HG02970 (cell line): ENCODE data around the gene EPHA6.
"Not testable (repeated sequence)": the region's sequence is repeated elsewhere in the genome, so short reads cannot be mapped to it uniquely, and the experiment has no call there.

Experiments used
- ATAC-seq: cut with Tn5 transposase; IDR thresholded peaks from one replicate; pipeline ENCODE4 v1.9.1; 2021; ENCODE audit warnings: mild to moderate bottlenecking, moderate library complexity, moderate number of reproducible peaks; ENCODE audit not compliant: unreplicated experiment, low FRiP score

The EPHA6 gene

DNA sequence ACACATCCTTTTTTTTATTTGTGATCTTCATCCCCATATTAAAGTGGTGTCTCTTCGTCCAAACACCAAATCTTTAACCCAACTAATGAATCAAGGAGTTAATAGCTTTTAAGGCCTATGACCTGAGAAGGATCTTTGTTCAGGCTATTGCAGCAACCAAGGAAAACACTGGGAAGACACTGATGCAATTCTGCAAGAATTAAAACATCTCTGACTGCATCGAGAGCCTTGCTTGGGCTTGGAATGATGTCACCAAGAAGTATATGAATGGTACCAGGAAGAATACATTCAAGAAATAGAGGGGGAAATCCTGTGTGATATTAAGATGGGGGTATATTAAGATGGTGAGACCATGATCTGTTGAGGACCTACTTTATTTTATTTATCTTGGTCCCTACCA lies 736.0 kb downstream of the EPHA6 start:
- ATAC-seq = no peak

DNA sequence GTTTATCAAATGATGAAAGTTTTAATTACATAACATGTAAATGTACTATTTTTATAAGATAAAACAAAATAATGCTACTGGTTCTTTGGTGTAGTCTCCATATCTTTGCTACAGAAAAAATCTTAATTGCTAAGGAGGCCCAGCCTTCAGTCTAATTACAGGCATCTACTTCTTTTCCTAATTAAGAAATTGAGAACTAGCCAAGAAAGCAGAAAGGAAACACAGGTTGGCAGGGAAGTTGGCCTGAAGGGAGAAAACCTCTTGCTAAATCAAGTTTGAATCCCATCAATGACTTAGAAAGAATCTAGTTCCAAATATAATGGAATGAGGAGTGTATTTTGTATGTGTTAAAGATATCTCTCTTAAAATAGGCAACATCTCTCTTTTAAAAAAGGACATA lies 737.8 kb downstream of the EPHA6 start:
- ATAC-seq = no peak

DNA sequence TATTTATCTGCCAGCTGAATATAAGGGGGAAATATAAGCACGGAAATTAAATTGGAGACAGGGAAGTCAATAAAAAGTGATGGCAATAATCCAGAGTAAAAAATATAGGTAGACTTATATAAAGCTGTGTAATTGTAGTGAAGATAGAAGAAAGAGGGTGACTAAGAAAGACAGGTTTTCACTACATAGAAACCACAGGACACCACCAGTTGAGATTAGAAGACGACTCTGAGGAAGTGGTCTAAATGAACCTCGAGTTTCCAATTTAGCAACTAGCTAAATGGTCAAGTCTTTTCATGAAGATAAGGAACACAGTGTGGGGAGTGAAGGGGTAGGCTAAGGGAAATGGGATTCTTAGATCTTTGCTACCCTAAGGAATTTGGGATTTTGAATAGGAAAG lies 761.3 kb downstream of the EPHA6 start:
- ATAC-seq = no peak

DNA sequence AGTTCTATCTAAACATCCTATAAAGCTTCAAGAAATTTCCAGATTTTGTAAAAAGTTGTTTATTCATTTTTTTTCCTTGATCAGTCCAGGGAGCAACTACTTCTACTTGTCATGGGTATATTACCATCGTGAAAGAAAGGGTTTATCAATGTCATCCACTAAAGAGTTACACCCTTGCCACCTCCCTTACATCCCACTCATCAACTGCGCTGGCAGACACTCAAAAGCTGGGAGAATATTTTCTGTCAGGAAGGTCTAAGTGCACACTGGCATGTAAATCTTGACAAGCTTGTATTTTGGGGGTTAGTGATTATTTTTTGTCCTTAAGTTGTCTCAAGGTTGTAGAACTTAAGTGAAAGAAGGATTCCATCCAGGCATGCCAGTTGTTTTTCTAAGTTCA lies 761.8 kb downstream of the EPHA6 start:
- no peak for ATAC-seq

DNA sequence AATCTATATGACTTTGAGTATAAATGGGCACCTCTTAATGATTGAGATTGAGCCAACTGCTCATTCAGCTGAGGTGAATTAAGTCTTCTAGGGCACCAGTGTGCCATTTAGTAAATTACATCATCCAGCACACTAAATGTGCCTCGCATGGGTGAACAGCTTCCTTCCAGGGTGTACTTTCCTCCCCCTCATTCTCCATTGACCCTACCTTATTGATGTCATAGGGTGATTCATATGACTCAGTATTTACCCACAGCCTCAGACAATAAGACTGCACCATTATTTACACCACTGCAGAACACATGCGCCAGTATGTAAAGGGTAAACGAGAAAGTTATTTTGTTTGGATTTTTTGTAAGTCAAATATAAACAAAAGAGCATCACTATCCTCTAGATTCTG lies 765.0 kb downstream of the EPHA6 start:
- no peak for ATAC-seq

DNA sequence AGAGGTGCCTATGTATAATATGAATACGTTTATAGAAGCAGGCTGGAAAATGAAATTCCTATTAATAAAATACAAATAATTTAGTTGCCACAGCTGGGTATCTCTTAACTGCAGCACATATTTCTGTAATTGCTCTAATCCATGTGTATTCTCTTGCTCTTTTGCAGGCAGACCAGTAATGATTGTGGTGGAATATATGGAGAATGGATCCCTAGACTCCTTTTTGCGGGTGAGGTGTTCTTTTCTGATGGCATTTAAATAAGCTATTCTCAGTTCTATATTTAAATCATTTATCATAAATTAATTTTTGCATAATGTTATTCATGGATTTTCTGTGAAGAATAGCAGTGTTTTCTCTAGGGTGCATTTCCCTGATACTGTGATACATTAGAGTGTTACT lies 796.2 kb downstream of the EPHA6 start:
- ATAC-seq = no peak

DNA sequence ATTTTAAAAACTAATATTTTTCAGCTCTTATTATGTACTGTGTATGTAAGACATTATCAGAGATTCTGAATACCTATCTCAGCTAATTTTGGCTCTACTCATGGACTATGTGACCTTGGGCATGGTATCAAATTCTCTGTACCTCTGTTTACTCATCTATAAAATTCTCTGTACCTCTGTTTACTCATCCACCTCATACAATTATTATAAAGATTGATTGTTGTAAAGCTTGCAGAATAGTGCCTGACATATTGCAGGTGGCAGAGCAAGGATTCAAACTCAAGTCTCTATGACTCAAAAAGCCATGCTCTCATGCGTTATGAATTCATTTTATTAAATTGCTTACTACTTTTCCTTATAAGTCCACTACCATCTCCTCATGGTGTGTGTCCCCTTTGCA lies 798.2 kb downstream of the EPHA6 start:
- ATAC-seq = no peak

DNA sequence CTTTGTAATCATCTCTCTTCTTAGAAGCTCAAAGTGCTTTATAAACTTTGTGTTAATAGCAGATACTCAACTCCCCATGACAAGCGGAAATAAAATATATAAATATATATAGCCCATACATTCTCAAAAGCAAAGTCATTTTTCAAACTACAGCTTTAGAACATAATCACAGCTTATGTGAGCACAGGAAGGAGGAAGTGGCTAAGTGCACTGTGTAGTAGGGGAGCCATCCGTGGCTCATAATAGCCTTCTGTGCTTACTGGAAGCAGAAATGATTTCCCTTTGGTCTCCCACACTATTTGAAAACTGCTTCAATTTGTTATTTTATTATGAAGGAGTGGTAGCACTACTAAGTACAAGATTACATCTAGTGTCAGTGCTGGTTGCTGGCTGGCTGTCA lies 798.7 kb downstream of the EPHA6 start:
- no peak for ATAC-seq

DNA sequence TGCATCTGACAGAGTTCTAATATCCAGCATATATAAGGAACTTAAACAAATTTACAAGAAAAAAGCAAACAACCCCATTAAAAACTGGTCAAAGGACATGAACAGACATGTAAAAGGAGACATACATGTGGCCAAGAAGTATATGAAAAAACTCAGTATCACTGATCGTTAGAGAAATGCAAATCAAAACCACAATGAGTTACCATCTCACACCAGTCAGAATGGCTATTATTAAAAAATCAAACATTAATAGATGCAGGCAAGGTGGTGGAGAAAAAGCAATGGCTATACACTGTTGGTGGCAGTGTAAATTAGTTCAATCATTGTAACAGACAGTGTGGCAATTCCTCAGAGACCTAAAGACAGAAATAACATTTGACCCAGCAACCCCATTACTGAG lies 806.1 kb downstream of the EPHA6 start:
- not testable (repeated sequence) for ATAC-seq

DNA sequence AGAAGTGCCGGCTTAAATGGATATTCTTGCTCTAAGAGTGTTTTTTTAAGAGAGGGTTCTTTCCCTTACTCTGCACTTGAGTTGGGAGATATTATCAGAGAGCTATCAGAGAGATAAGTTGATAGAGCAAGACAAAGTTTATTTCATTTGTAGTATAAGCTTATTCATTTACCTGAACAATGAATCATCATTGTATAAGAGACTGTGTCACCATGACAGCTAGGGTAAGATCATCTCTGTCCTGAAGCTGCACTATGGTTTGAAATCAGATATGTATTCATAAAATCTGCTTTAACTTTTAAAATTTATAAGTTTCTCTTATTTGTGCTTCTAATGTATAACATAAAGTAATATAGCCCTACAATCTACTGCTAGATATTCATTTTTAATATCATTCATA lies 822.1 kb downstream of the EPHA6 start:
- no peak for ATAC-seq

DNA sequence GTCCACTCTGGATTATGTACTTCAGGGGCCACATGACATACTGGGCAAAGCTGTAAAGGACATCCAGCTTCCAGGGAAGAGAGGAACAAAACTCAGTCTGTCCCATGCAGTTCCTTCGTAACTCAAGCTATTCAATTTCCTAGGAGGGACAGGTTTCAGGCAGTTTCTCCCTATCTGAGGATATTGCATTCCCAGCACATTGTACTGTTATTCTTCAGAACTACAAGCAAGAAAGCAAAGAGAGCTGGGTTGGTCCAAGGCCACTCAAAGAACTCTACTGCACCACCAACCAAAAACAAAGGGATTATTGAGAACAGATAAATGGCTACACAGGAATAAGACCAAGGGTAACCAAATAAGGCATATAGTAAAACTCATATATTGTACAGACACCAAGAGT lies 832.5 kb downstream of the EPHA6 start:
- no peak for ATAC-seq

DNA sequence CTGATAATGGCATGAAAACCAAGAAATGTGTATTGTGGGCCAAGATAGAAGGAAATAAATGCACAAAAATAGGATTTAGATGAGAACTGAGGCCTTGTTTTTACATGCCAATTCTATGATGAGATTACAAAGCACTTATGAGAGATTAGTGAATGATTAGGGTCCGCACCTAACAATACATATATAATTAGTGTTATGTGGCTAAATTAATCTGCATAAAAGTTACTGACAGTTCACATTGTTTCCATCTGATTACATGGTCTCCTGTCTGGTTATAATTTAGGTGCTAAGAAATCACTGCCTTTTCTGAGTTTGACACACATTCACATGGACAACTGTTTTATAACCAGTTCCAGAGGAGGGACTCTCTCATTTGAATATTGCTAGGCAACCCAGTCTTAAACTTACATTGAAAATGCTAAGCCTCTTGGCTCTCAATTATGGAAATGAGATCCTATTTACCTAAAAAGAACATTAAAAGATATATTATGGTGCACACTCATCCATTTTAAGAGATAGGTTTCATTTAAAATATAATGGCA lies 833.1 kb downstream of the EPHA6 start:
- ATAC-seq = no peak

DNA sequence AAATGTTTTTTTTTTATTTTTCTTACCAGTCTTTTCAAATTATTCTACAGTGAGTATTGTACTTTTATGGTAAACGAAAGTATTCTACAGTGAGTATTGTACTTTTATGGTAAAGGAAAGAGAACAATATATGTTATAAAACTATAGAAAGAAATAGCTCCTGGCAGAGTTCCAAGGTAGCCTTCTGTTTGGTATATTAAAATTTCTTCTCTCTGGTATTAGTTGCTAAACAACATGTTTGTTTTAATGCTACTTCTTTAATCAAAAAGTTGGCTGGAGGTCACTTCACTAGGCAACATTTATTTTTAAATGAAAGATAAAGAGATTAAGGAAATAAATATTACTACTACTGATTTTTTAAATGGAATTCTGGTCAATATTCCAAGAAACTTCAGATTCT lies 841.6 kb downstream of the EPHA6 start:
- no peak for ATAC-seq

DNA sequence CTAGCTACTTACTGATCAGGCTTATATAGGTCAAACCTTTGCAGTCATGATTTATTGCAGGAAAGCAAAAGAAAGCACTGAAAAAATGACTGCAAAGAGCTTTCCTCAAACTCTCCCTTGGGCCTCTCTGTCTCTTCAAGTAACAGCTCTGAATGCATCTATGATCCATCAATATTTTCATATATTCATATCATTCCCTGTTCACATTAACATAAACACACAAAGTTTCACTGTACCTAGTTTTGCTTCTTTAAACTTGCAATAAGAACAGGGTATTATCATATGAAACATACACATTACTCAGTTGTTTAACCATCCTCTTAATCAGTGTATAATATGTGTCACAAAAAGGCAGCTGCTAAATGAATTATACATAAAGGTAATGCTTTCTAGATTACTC lies 842.2 kb downstream of the EPHA6 start:
- ATAC-seq = no peak

DNA sequence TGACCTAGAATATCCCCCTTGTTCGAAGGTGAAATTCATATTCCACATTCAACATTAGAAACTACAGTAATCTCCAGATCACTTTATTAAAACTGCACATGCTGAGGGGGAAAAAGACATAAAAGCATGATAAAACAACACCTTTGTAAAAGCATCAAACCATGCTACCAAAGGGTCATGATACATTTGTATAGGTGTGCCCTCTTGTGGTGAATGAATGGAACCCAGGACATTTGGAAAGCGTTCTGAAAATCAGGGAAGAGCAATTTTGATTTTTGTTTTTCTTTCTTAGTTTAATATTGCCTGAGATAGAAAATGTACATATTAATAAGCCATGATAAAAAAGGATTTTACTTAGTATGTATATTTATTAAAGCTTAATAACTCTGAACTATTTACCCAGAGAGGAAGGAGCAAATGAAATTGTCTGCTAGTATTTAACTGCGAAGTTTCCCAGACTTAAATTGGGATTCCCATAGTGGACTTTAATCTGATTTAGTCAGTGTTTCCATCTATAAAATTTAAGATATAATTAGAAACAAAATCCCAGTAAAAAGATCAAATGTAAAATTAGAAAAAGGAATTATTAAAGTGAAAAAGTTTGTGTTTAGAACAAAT lies 844.4 kb downstream of the EPHA6 start:
- no peak for ATAC-seq

DNA sequence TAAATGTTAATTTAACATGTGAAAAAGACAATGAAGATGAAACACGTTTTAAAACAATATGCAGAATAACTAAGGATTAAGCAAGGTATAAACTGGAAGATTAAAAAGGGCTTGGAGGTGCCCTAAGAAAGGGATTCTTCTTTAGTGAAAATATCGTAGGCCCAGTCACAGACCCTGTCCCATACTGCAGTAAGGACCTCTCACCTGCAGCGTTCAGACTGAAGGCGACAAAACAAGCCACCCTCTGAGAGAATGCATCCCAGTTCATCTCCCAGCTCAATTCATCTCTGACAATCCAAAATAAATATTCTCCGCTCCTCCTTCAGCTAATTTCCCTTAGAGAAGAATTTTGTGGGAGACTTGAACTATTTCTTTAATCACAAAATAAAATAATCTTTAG lies 847.9 kb downstream of the EPHA6 start:
- no peak for ATAC-seq

DNA sequence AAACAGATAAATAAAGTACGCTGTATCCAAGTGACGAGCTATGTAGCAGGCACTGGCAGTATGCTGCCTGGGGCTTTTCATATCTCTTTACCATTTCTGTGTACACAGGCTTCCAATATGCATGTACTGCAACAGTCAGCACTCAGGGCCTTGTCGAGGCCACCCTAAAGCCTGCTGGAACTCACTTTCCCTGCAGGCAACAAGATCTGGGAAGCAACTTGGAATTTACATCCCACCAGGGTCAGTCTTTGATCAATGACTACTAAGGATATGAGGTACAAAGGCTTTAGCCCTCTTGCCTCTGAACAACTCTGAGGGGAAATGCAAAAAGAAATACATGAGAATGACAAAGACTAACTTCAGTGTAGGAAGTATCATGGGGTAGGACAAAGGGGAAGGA lies 848.4 kb downstream of the EPHA6 start:
- no peak for ATAC-seq

DNA sequence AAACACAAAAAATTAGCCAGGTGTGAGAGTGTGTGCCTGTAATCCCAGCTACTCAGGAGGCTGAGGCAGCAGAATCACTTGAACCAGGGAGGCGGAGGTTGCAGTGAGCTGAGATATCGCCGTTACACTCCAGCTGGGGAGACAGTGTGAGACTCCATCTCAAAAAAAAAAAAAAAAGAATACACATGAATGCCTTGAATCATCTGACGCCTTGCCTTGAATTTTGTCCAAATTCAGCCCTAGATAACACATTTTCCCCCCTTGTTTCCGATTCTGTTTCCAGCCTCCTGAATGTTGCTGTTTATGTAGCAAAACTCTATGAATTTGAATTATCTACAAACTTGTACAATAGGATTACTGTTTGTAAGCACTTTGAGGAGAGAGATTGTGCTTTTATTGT lies 851.5 kb downstream of the EPHA6 start:
- no peak for ATAC-seq

DNA sequence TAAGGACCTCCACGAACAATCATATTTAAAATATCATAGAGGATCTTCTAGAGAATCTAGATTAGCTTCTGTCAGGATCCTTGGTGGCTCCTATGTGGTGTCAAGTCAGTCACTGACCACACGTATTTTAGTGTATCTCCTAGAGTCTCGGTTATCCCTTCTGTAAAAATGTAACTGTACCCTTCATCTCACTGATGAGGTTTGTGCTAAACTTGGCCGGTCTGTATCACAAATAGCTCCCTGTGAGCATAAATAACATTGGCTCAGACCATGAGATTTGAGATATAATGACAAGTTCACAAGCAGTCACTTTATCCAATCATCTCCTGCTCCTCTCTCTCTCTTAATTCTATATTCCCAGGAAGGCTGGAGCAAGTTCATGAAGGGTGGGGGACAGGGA lies 856.6 kb downstream of the EPHA6 start:
- ATAC-seq = no peak

DNA sequence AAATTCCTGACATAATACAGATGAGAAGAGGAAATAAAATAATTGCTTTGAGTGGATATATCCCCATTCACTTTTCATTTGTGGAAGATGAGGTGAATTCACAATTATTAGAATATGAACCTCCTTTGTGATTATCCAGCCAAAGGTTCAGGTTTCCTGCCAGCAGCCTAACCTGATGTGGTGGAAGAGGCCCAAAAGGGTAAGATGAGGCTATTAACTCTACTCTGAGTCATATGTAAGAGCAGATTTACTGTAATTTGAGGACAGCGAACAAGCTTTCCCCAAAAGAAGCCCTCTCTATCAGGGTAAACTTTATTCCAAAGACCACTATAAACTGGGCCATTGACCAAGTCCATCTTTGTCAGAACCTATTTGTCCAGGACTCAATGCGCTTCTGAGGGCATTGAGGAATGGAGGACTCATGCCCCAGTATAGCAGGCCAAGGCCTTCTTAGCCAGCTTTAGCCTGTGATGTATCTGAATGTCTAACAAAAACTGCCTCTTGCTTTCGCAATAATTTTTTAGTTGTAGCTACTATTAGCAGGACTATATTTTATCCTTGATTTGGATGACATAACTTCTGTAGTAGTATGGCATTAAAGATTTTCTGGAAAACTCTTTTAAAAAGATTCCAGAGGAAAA lies 859.1 kb downstream of the EPHA6 start:
- ATAC-seq = no peak

DNA sequence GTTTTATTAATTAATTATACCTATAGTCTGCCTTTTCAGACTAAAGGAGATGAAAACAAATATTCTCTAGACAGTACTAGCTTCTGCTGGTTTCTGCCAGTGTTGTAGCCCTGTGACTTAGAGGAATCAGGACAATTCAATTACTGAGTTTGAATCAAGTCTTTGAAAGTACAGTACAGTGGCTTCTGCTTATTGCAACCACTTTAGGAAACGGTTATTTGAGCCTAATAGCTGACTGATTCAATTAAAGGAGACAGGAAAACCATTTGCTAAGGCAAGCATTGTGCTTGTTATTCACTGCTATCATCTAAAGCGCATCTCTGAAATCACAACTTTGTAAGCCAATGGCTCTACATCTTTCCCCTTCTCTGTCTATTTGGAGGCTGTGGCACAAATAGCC lies 860.1 kb downstream of the EPHA6 start:
- ATAC-seq = no peak

DNA sequence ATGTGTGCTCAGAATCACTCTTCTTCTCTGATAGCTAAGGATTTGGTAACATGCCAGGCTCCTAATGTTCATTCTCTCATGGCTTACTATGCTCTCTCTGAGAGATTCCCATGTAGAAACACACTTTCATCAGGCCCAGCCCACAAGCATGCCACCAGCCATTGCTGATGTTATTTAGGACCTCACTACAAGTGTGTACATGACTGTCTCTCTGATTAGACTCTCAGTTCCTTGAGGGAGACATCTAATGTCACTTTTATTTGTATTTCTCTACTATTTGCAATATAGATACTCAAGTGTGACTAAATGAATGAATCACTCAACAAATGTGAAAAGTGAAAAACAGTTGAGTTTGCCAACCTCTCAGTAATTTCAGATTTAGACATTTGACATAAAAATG lies 865.8 kb downstream of the EPHA6 start:
- ATAC-seq = no peak
